Astrocyte (in vitro differentiated cells and primary cell): Measurements from ENCODE around the gene CREB3L2. TPM values are rescaled to one million over a fixed set of nuclear protein-coding genes. Genes with fewer than 3 reads are reported as not detected.

Experiments used
- DNase-seq: peaks from one replicate; pipeline ENCODE4 v3.0.0-alpha.2; 2010; ENCODE audit warnings: low read depth
- FAIRE-seq: peaks from 2 replicates; lab custom pipeline; 2011; peaks lifted over from hg19 to GRCh38; lab: Jason Lieb, UNC
- H2AFZ ChIP-seq: 2 replicates; pipeline ENCODE4 v1.6.0; 2012; ENCODE audit warnings: low read depth, low read length, inconsistent platforms
- H3K27ac ChIP-seq: 2 replicates; pipeline ENCODE4 v1.5.1; 2011; ENCODE audit warnings: low read depth, low read length, inconsistent platforms
- H3K27me3 ChIP-seq: 2 replicates; pipeline ENCODE4 v1.6.0; 2011; ENCODE audit warnings: low read length, inconsistent platforms; ENCODE audit not compliant: insufficient read depth
- H3K36me3 ChIP-seq: 2 replicates; pipeline ENCODE4 v1.5.1; 2011; ENCODE audit warnings: low read length, inconsistent platforms; ENCODE audit not compliant: insufficient read depth
- H3K4me1 ChIP-seq: 2 replicates; pipeline ENCODE4 v1.5.1; 2011; ENCODE audit warnings: low read length, inconsistent platforms; ENCODE audit not compliant: insufficient read depth
- H3K4me2 ChIP-seq: 2 replicates; pipeline ENCODE4 v1.6.0; 2012; ENCODE audit warnings: low read length, inconsistent platforms
- H3K4me3 ChIP-seq: 2 replicates; pipeline ENCODE4 v1.5.1; 2011; ENCODE audit warnings: low read depth, mild to moderate bottlenecking, low read length, inconsistent platforms; ENCODE audit not compliant: insufficient read depth
- H3K79me2 ChIP-seq: 2 replicates; pipeline ENCODE4 v1.6.0; 2012; ENCODE audit warnings: mild to moderate bottlenecking, low read length, inconsistent platforms; ENCODE audit not compliant: insufficient read depth
- H3K9ac ChIP-seq: 2 replicates; pipeline ENCODE4 v1.6.0; 2012; ENCODE audit warnings: mild to moderate bottlenecking, low read length, inconsistent platforms
- H3K9me3 ChIP-seq: 2 replicates; pipeline ENCODE4 v1.5.1; 2012; ENCODE audit warnings: low read depth, mild to moderate bottlenecking, low read length, inconsistent platforms; ENCODE audit not compliant: insufficient read depth
- H4K20me1 ChIP-seq: 2 replicates; pipeline ENCODE4 v1.6.0; 2012; ENCODE audit warnings: low read length, inconsistent platforms; ENCODE audit not compliant: insufficient read depth
- H3K27ac Mint-ChIP-seq: one replicate; pipeline ENCODE4 v1.8.0; 2021; ENCODE audit warnings: mild to moderate bottlenecking, mixed read lengths; ENCODE audit not compliant: unreplicated experiment
- H3K27me3 Mint-ChIP-seq: one replicate; pipeline ENCODE4 v1.8.0; 2021; ENCODE audit warnings: low read depth, mixed read lengths; ENCODE audit not compliant: unreplicated experiment
- H3K36me3 Mint-ChIP-seq: one replicate; pipeline ENCODE4 v1.8.0; 2021; ENCODE audit warnings: low read depth, mixed read lengths; ENCODE audit not compliant: unreplicated experiment
- H3K4me1 Mint-ChIP-seq: one replicate; pipeline ENCODE4 v1.8.0; 2021; ENCODE audit warnings: low read depth, mixed read lengths; ENCODE audit not compliant: unreplicated experiment
- H3K4me3 Mint-ChIP-seq: one replicate; pipeline ENCODE4 v1.8.0; 2021; ENCODE audit warnings: mild to moderate bottlenecking, moderate library complexity, mixed read lengths; ENCODE audit not compliant: unreplicated experiment
- H3K9me3 Mint-ChIP-seq: one replicate; pipeline ENCODE4 v1.8.0; 2021; ENCODE audit warnings: mild to moderate bottlenecking, mixed read lengths; ENCODE audit not compliant: unreplicated experiment
- CTCF ChIP-seq: IDR thresholded peaks from 2 replicates; pipeline ENCODE4 v1.5.1; 2011; ENCODE audit warnings: low read depth, mild to moderate bottlenecking, inconsistent platforms, low read length, moderate library complexity; ENCODE audit not compliant: insufficient read depth
- EZH2 ChIP-seq: IDR thresholded peaks from 2 replicates; pipeline ENCODE4 v1.6.1; 2012; ENCODE audit warnings: mild to moderate bottlenecking, low read length, inconsistent platforms; ENCODE audit not compliant: insufficient read depth
- total RNA-seq: library from RNA; stranded (reverse); gene quantifications from 2 replicates; pipeline ENCODE4 v1.2.1, GENCODE V29; 2021

The CREB3L2 gene
- total RNA-seq, 1 donor from 2014 or later: 116 TPM

GRCh38 chr7:137933270-137934017 lies 68.4 kb downstream of the CREB3L2 start:
- Histone ChIP-seq H3K27ac (peak overlapping the region; percentile 82), H3K9ac (peak overlapping the region; percentile 54), H4K20me1 (peaks cover 50% of the 10 kb centered on the region), H3K4me2 (peak overlapping the region; percentile 52), H3K9me3 (no peaks in the 10 kb centered on the region), H3K4me1 (peaks cover 48% of the 10 kb centered on the region), H3K79me2 (peaks cover 92% of the 10 kb centered on the region), H2AFZ (no peak overlapping the region), H3K27me3 (no peaks in the 10 kb centered on the region), H3K4me3 (no peak overlapping the region), H3K36me3 (no peaks in the 10 kb centered on the region)
- peak overlapping the region; percentile 41 for H3K4me3 Mint-ChIP-seq
- H3K36me3 Mint-ChIP-seq: peaks cover 7% of the 10 kb centered on the region
- TF ChIP-seq CTCF: no peak
- TF ChIP-seq EZH2: no peak
- peaks cover 47% of the 10 kb centered on the region for H3K4me1 Mint-ChIP-seq
- H3K27ac Mint-ChIP-seq: peak overlapping the region; percentile 37
- DNase-seq (peak; percentile 82), FAIRE-seq (no peak)
- H3K27me3 Mint-ChIP-seq: no peaks in the 10 kb centered on the region
- H3K9me3 Mint-ChIP-seq: no peaks in the 10 kb centered on the region

GRCh38 chr7:137932881-137933269 lies 69.0 kb downstream of the CREB3L2 start:
- DNase-seq: peak; percentile 63
- Mint-ChIP-seq H3K9me3 (no peaks in the 10 kb centered on the region), H3K4me3 (no peak overlapping the region), H3K27me3 (no peaks in the 10 kb centered on the region), H3K27ac (no peak overlapping the region), H3K36me3 (peaks cover 11% of the 10 kb centered on the region), H3K4me1 (peaks cover 47% of the 10 kb centered on the region)
- H3K9me3 ChIP-seq: no peaks in the 10 kb centered on the region
- H3K9ac ChIP-seq: peak overlapping the region; percentile 54
- H3K4me3 ChIP-seq: no peak overlapping the region
- FAIRE-seq: no peak
- peak overlapping the region; percentile 82 for H3K27ac ChIP-seq
- peak overlapping the region; percentile 52 for H3K4me2 ChIP-seq
- H2AFZ ChIP-seq: no peak overlapping the region
- no peaks in the 10 kb centered on the region for H3K27me3 ChIP-seq
- peaks cover 3% of the 10 kb centered on the region for H3K36me3 ChIP-seq
- H3K79me2 ChIP-seq: peaks cover 93% of the 10 kb centered on the region
- H4K20me1 ChIP-seq: peaks cover 47% of the 10 kb centered on the region
- peaks cover 48% of the 10 kb centered on the region for H3K4me1 ChIP-seq
- TF ChIP-seq CTCF: no peak
- no peak for TF ChIP-seq EZH2

- TF ChIP-seq CTCF (no peak), EZH2 (no peak)
- Histone ChIP-seq H3K79me2 (peaks cover 94% of the 10 kb centered on the region), H3K36me3 (peaks cover 11% of the 10 kb centered on the region), H3K4me2 (no peak overlapping the region), H3K27me3 (no peaks in the 10 kb centered on the region), H3K27ac (peak overlapping the region; percentile 83), H3K4me3 (no peak overlapping the region), H4K20me1 (peaks cover 40% of the 10 kb centered on the region), H2AFZ (no peak overlapping the region), H3K4me1 (peaks cover 43% of the 10 kb centered on the region), H3K9me3 (no peaks in the 10 kb centered on the region), H3K9ac (no peak overlapping the region)
- DNase-seq (no peak), FAIRE-seq (no peak)
- no peaks in the 10 kb centered on the region for H3K9me3 Mint-ChIP-seq
- H3K27ac Mint-ChIP-seq: no peak overlapping the region
- H3K36me3 Mint-ChIP-seq: peaks cover 18% of the 10 kb centered on the region
- H3K4me3 Mint-ChIP-seq: no peak overlapping the region
- no peaks in the 10 kb centered on the region for H3K27me3 Mint-ChIP-seq
- peaks cover 46% of the 10 kb centered on the region for H3K4me1 Mint-ChIP-seq
Measured at GRCh38 chr7:137931823-137932222, 70.1 kb downstream of the CREB3L2 start.
